ENCODE measurements around the gene TSPAN9. TPM values are rescaled to one million over a fixed set of nuclear protein-coding genes. Genes with fewer than 3 reads are reported as not detected.

Gene TSPAN9
- total and polyA plus RNA-seq, 2 experiments from 2014 or later = 6.0 to 31.5 TPM

- peak; percentile 25 for ATAC-seq
- Histone ChIP-seq H2AFZ (no peak overlapping the region), H3K4me1 (ENCODE audit: insufficient read depth) (peaks cover 5% of the 10 kb centered on the region; the same call in 1 of the 2 replicates), H3K36me3 (ENCODE audit: insufficient read depth) (no peaks in the 10 kb centered on the region), H4K20me1 (replicated peaks; ENCODE audit: insufficient read depth) (peaks cover 6% of the 10 kb centered on the region), H3K27ac (ENCODE audit: low read depth) (no peak overlapping the region), H3K9me2 (ENCODE audit: insufficient read depth) (no peaks in the 10 kb centered on the region), H3K27me3 (ENCODE audit: insufficient read depth) (no peaks in the 10 kb centered on the region), H3F3A (replicated peaks; ENCODE audit: low read depth) (0 out of 2 replicates have a peak, but pooled peaks cover 2% of the 10 kb centered on the region), H3K79me2 (replicated peaks; ENCODE audit: insufficient read depth) (no peaks in the 10 kb centered on the region; the same call in 1 of the 2 replicates), H3K4me2 (no peak overlapping the region), H3K4me3 (no peak overlapping the region)
- TF ChIP-seq ETS1 (IDR thresholded peaks at IDR 0.05) (no peak), ZNF331 (CRISPR knock-in tag; IDR thresholded peaks at IDR 0.05; ENCODE audit: low read depth) (no peak), ZNF462 (CRISPR knock-in tag; IDR thresholded peaks at IDR 0.05) (no peak), EZH2 (IDR thresholded peaks at IDR 0.05; ENCODE audit: low read depth, unreplicated experiment) (no peak), JUNB (IDR thresholded peaks at IDR 0.05; ENCODE audit: unreplicated experiment) (no peak), STAT1 (IDR thresholded peaks at IDR 0.05; ENCODE audit: unreplicated experiment) (no peak)
- TF ChIP-seq, protein P1, sequence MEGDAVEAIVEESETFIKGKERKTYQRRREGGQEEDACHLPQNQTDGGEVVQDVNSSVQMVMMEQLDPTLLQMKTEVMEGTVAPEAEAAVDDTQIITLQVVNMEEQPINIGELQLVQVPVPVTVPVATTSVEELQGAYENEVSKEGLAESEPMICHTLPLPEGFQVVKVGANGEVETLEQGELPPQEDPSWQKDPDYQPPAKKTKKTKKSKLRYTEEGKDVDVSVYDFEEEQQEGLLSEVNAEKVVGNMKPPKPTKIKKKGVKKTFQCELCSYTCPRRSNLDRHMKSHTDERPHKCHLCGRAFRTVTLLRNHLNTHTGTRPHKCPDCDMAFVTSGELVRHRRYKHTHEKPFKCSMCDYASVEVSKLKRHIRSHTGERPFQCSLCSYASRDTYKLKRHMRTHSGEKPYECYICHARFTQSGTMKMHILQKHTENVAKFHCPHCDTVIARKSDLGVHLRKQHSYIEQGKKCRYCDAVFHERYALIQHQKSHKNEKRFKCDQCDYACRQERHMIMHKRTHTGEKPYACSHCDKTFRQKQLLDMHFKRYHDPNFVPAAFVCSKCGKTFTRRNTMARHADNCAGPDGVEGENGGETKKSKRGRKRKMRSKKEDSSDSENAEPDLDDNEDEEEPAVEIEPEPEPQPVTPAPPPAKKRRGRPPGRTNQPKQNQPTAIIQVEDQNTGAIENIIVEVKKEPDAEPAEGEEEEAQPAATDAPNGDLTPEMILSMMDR (conservative IDR thresholded peaks at IDR 0.05; ENCODE audit: low read depth in 2 of 2) = no peak
- Mint-ChIP-seq H3K9me3 (no peaks in the 10 kb centered on the region), H3K4me1 (peaks cover 19% of the 10 kb centered on the region), H3K36me3 (ENCODE audit: low read depth) (peaks cover 3% of the 10 kb centered on the region; the same call in 2 of the 3 replicates), H3K4me3 (no peak overlapping the region), H3K27ac (no peak overlapping the region; the same call in none of the 2 replicates), H3K27me3 (ENCODE audit: insufficient read depth, low read depth, poor library complexity) (peaks cover 10% of the 10 kb centered on the region)
- DNase-seq (ENCODE audit: low spot score) = no peak
Observed at GRCh38 chr12:3130057-3130830, 53.1 kb downstream of the TSPAN9 start.
